Uterus (tissue), 4 donors: ENCODE measurements around the gene SPTLC3. TPM values are rescaled to one million over a fixed set of nuclear protein-coding genes. Genes with fewer than 3 reads are reported as not detected.

Source experiments
- DNase-seq, 2 donors: peaks; one replicate each; pipeline ENCODE4 v3.0.0-alpha.2; 2019 to 2020
- H3K27ac ChIP-seq, 2 donors: fragments of 200-600 bp; sonication (generic); 1 replicate in 1 of 2; 2 replicates in 1 of 2; pipeline ENCODE4 v1.5.1; 2016 to 2018
- H3K27me3 ChIP-seq, 2 donors: fragments of 200-600 bp; sonication (generic); one replicate each; pipeline ENCODE4 v1.5.1; 2018 to 2019; ENCODE audit warnings: control low read depth in 1 of 2
- H3K36me3 ChIP-seq, 2 donors: fragments of 200-600 bp; sonication (generic); one replicate each; pipeline ENCODE4 v1.5.1; 2019; ENCODE audit warnings: control low read depth in 1 of 2
- H3K4me1 ChIP-seq, 2 donors: fragments of 200-600 bp; sonication (generic); one replicate each; pipeline ENCODE4 v1.5.1; 2018 to 2019; ENCODE audit warnings: control low read depth in 1 of 2
- H3K4me3 ChIP-seq, 2 donors: fragments of 200-600 bp; sonication (generic); 1 replicate in 1 of 2; 2 replicates in 1 of 2; pipeline ENCODE4 v1.5.1; 2018 to 2019; ENCODE audit warnings: mild to moderate bottlenecking in 1 of 2
- H3K9me3 ChIP-seq, 2 donors: fragments of 200-600 bp; sonication (generic); one replicate each; pipeline ENCODE4 v1.5.1; 2019; ENCODE audit warnings: control low read depth in 1 of 2
- POLR2A ChIP-seq, 2 donors: fragments of 450-650 bp; IDR thresholded peaks; one replicate each; pipeline ENCODE4 v1.6.1; 2016; ENCODE audit warnings: antibody characterized with exemption in 2 of 2, mild to moderate bottlenecking in 1 of 2, moderate library complexity in 1 of 2
- intact Hi-C: fragments of 100-400 bp; cut with DNase I; formaldehyde crosslinking; loops from one replicate; pipeline ENCODE4 v1.15.1; 2023; ENCODE audit warnings: low total_unique reads
- total RNA-seq, 4 donors: library from RNA; depleted of rRNA in 3 of 4; stranded (reverse); fragments of >200 nt in 3 of 4; gene quantifications; one replicate each; pipeline versions ENCODE4 v1.1.0 to v1.2.4, GENCODE V29; 2014 to 2023
- TF ChIP-seq, protein P1 (sequence below), 4 experiments: fragments of 200-600 bp in 2 of 4; fragments of 450-650 bp in 2 of 4; sonication (generic) in 2 of 4; IDR thresholded peaks; one replicate each; pipeline ENCODE4 v1.5.1; 2016 to 2019; ENCODE audit warnings: antibody characterized with exemption in 4 of 4, mild to moderate bottlenecking in 2 of 4, moderate library complexity in 1 of 4
- donor health status: DM: yes; HTN: yes; CAD: no.

Gene SPTLC3
- total RNA-seq, 4 donors from 2014 or later = 0.51 to 23.9 (median 4.5) TPM

DNA sequence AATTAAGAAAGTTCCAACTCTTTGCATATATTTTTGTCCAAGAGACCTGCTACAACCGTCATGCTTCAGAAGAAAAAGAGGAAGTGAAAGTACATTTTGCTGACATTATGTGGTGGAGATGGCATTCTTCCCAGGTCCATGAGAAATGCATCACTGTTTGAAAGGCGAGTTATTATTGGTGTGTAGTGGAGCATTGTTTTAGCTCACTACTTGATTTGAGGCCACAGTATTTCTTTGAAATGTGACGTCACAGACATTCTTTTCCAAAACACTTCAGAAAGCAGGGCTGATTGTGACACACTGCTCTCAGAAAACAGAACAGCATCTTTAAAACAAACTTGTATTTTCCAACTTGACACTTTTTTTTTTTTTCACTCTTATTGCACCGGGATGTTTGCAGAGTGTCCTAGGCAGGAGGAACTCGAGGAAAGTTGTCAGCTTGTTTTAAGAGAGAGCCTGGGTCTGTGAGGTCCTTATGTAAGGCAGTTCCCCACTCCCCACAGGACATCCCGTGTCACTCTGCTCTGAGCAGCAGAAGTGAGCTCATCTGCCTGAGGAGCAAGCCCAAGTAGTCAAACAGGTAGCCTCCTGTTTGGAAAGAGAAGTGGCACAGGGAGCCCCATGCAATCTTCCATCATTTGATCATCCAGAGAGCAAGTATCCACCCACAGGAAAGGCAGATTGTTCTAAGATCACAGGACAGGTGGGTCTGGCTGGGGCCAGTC, 1.1 kb downstream of the SPTLC3 start:
- peak; percentile 17 to 49 for DNase-seq
- no peaks in the 10 kb centered on the region for H3K36me3 ChIP-seq
- intact Hi-C loops = no loop called here
- peaks cover 0 to 8% of the 10 kb centered on the region in 2 donors for H3K4me1 ChIP-seq
- peak overlapping the region; percentile 66 to 70 for H3K27ac ChIP-seq
- TF ChIP-seq, protein P1, sequence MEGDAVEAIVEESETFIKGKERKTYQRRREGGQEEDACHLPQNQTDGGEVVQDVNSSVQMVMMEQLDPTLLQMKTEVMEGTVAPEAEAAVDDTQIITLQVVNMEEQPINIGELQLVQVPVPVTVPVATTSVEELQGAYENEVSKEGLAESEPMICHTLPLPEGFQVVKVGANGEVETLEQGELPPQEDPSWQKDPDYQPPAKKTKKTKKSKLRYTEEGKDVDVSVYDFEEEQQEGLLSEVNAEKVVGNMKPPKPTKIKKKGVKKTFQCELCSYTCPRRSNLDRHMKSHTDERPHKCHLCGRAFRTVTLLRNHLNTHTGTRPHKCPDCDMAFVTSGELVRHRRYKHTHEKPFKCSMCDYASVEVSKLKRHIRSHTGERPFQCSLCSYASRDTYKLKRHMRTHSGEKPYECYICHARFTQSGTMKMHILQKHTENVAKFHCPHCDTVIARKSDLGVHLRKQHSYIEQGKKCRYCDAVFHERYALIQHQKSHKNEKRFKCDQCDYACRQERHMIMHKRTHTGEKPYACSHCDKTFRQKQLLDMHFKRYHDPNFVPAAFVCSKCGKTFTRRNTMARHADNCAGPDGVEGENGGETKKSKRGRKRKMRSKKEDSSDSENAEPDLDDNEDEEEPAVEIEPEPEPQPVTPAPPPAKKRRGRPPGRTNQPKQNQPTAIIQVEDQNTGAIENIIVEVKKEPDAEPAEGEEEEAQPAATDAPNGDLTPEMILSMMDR (IDR thresholded peaks at IDR 0.05) = no peak
- peak in 1 of 2 donors; percentile 5 for TF ChIP-seq POLR2A (IDR thresholded peaks at IDR 0.05)
- H3K4me3 ChIP-seq = peak overlapping the region; percentile 21 to 45
- H3K27me3 ChIP-seq = no peaks in the 10 kb centered on the region
- H3K9me3 ChIP-seq = no peaks in the 10 kb centered on the region

DNA sequence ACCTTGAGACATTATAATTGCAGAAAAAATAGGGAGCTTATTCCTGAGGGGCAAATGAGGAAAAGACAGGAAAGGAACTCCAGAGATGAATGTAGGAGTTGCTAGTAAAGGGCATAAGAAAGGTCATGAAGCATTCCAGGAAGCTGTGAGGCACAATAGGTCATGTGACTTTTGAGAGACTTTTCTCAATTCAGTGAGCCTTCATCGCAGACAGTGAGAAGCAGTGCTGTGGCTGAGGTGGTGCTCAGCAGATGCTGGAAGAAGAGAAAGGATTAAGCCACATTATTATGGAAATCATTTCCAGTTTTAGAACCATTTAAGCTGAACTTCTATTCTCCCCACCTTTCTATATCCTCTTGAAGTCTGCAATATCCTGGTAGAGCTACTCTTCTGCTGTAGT, 4.1 kb downstream of the SPTLC3 start:
- intact Hi-C loops = no loop called here
- Histone ChIP-seq H3K36me3 (no peaks in the 10 kb centered on the region), H3K4me1 (peaks cover 0 to 8% of the 10 kb centered on the region in 2 donors), H3K27ac (no peak overlapping the region), H3K4me3 (no peak overlapping the region), H3K27me3 (no peaks in the 10 kb centered on the region), H3K9me3 (no peaks in the 10 kb centered on the region)
- TF ChIP-seq POLR2A (IDR thresholded peaks at IDR 0.05) = no peak
- TF ChIP-seq, protein P1 (IDR thresholded peaks at IDR 0.05) = no peak
- DNase-seq = no peak

DNA sequence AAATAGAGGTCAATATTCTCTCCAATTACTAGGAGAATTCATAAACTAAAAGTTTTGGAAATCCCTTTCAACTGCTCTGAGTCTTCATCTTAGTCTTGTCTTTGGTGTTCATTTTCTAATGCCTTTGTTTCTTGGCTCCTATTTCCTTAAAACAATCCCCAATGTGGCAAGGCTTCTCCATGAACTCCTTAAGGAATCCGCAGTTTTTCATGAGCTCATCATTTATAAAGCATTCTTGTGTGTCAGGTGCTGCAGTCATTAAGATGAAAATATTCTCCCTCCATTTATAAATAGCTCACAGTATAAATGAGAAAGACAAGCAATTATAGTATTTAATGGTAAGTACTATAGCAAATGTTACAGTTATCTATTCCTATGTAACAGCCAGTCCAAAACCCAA, 4.6 kb downstream of the SPTLC3 start:
- intact Hi-C loops = no loop called here
- no peak overlapping the region for H3K27ac ChIP-seq
- H3K27me3 ChIP-seq = no peaks in the 10 kb centered on the region
- DNase-seq = no peak
- H3K4me3 ChIP-seq = no peak overlapping the region
- H3K9me3 ChIP-seq = no peaks in the 10 kb centered on the region
- TF ChIP-seq POLR2A (IDR thresholded peaks at IDR 0.05) = no peak
- TF ChIP-seq, protein P1 (IDR thresholded peaks at IDR 0.05) = no peak
- no peaks in the 10 kb centered on the region for H3K36me3 ChIP-seq
- H3K4me1 ChIP-seq = peaks cover 0 to 8% of the 10 kb centered on the region in 2 donors

DNA sequence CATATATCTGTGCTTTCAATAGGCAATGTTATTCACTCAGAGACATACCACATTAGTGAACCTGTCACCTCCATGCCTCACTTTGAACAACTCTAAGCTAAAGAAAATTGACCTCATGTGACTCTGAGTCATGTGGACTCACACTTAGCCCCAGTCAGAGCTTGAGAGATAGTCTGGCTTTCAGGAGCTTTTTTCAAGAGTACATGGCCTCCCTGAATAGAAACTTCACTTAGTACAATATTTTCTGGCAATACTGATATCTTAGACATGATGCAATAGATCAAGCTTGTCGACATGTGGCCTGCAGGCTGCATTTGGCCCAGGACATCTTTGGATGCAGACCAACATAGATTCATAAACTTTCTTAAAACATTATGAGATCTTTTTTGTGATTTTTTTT, 8.5 kb downstream of the SPTLC3 start:
- Histone ChIP-seq H3K9me3 (peaks cover 0 to 6% of the 10 kb centered on the region in 2 donors), H3K27me3 (no peaks in the 10 kb centered on the region), H3K4me3 (no peak overlapping the region), H3K4me1 (no peaks in the 10 kb centered on the region), H3K27ac (no peak overlapping the region), H3K36me3 (no peaks in the 10 kb centered on the region)
- TF ChIP-seq, protein P1 (IDR thresholded peaks at IDR 0.05) = no peak
- TF ChIP-seq POLR2A (IDR thresholded peaks at IDR 0.05) = no peak
- DNase-seq = no peak
- intact Hi-C loops = no loop called here

DNA sequence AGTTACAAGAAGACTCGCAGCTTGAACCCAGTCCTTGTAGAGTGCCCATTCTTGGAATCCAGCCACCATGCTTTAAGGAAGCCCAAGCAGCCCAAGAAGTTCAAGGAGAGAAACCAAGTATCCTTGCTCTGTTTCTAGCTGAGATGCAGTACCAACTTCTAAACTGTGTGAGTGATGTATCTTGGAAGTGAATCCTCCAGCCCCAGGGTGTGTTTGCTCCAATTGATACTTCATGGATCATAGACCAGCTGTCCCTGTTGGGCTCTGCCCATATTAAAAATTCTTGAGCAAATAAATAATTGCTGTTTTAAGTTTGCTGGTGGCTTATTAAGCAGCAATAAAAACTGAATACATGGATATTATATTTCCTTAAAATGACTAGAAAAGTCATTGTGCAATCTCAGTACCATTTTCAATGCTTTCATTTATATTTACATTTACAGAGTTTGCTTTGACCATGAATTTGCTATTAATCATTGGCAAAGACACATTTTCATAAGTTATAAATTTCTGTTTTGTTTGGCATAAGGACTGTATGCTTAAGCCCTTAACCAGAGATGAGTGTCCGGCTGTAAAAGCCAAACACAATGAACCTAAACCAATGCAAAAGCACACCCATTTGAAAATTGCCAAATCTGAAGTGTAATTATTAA, 9.2 kb downstream of the SPTLC3 start:
- intact Hi-C loops = no loop called here
- H3K27me3 ChIP-seq = no peaks in the 10 kb centered on the region
- peaks cover 0 to 8% of the 10 kb centered on the region in 2 donors for H3K9me3 ChIP-seq
- no peak for TF ChIP-seq POLR2A (IDR thresholded peaks at IDR 0.05)
- TF ChIP-seq, protein P1 (IDR thresholded peaks at IDR 0.05) = no peak
- no peak overlapping the region for H3K4me3 ChIP-seq
- DNase-seq = no peak
- H3K4me1 ChIP-seq = no peaks in the 10 kb centered on the region
- H3K27ac ChIP-seq = no peak overlapping the region
- H3K36me3 ChIP-seq = no peaks in the 10 kb centered on the region
